GM12872 (cell line): ENCODE results near the gene DOCK6.

ENCODE experiments used
- CTCF ChIP-seq: IDR thresholded peaks from 3 replicates; pipeline ENCODE4 v1.5.1; 2011; ENCODE audit warnings: low read depth, mild to moderate bottlenecking, low read length, moderate library complexity; ENCODE audit not compliant: insufficient read depth

DOCK6 gene

GRCh38 chr19:11202488-11203193 lies 59.7 kb downstream of the DOCK6 start:
- TF ChIP-seq CTCF: no peak

- no peak for TF ChIP-seq CTCF
Measured at GRCh38 chr19:11201791-11202190, 60.5 kb downstream of the DOCK6 start.

GRCh38 chr19:11200931-11201330 lies 61.4 kb downstream of the DOCK6 start:
- TF ChIP-seq CTCF: no peak

- TF ChIP-seq CTCF: no peak
Measured at GRCh38 chr19:11200015-11200574, 62.2 kb downstream of the DOCK6 start.

GRCh38 chr19:11199517-11199916 lies 62.8 kb downstream of the DOCK6 start:
- TF ChIP-seq CTCF: no peak

- TF ChIP-seq CTCF: no peak
Measured at GRCh38 chr19:11198769-11199424, 63.4 kb downstream of the DOCK6 start.

GRCh38 chr19:11198175-11198534 lies 64.2 kb downstream of the DOCK6 start:
- no peak for TF ChIP-seq CTCF
